ENCODE data around the gene DRC1. TPM values are rescaled to one million over a fixed set of nuclear protein-coding genes. Genes with fewer than 3 reads are reported as not detected.

Gene DRC1
- polyA plus RNA-seq, 1 of the 3 experiments (the other 2 are of a cell fraction): 0.18 TPM

DNA sequence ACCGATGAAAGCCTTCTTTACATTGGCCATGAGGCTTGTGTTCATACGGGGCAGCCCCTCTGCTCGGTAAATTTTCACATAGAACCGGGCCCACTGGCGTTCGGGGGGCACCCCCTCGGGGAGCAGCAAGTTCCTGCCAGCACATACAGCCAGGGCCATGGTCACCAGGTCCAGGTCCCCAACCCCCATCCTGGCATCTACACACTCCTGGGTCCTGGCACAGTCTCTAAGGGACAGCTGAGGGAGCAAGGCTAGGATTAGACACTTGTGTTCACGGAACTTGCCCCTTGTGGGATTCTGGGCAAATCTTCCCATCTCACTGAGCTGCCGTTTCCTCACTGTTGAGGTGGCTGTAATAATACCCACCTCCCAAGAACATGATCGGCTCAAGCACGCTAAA lies 81.8 kb downstream of the DRC1 start:
- WGBS (ENCODE audit: low lambda C conversion rate): 73% methylated on average over 8 of the region's 11 CpGs
- H3K9me2 ChIP-seq: no peaks in the 10 kb centered on the region
- no peak overlapping the region for H3K27ac ChIP-seq (ENCODE audit: low read depth in 2 of 2, low read length in 1 of 2)
- H3K4me3 ChIP-seq (ENCODE audit: low read depth in 2 of 2, low read length in 1 of 2): no peak overlapping the region
- no peak overlapping the region for H2AFZ ChIP-seq (ENCODE audit: low read depth)
- no peaks in the 10 kb centered on the region for H4K20me1 ChIP-seq (ENCODE audit: insufficient read depth)
- TF ChIP-seq, protein P1, sequence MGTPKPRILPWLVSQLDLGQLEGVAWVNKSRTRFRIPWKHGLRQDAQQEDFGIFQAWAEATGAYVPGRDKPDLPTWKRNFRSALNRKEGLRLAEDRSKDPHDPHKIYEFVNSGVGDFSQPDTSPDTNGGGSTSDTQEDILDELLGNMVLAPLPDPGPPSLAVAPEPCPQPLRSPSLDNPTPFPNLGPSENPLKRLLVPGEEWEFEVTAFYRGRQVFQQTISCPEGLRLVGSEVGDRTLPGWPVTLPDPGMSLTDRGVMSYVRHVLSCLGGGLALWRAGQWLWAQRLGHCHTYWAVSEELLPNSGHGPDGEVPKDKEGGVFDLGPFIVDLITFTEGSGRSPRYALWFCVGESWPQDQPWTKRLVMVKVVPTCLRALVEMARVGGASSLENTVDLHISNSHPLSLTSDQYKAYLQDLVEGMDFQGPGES (IDR thresholded peaks at IDR 0.05; ENCODE audit: low read depth, low read length): no peak
- TF ChIP-seq, protein P2, sequence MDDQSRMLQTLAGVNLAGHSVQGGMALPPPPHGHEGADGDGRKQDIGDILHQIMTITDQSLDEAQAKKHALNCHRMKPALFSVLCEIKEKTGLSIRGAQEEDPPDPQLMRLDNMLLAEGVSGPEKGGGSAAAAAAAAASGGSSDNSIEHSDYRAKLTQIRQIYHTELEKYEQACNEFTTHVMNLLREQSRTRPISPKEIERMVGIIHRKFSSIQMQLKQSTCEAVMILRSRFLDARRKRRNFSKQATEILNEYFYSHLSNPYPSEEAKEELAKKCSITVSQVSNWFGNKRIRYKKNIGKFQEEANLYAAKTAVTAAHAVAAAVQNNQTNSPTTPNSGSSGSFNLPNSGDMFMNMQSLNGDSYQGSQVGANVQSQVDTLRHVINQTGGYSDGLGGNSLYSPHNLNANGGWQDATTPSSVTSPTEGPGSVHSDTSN (IDR thresholded peaks at IDR 0.05): no peak
- no peak for TF ChIP-seq YY1 (IDR thresholded peaks at IDR 0.05; ENCODE audit: low read depth)
- TF ChIP-seq RXRA (IDR thresholded peaks at IDR 0.05; ENCODE audit: borderline replicate concordance, low read depth): no peak
- no peak for TF ChIP-seq GABPA (IDR thresholded peaks at IDR 0.05; ENCODE audit: low read depth)
- no peaks in the 10 kb centered on the region for H3F3A ChIP-seq (replicated peaks; ENCODE audit: insufficient read depth)
- no peaks in the 10 kb centered on the region for H3K4me1 ChIP-seq (ENCODE audit: control insufficient read depth in 1 of 2, insufficient read depth in 2 of 2, low read depth in 1 of 2, low read length in 1 of 2)
- H3K9ac ChIP-seq: no peak overlapping the region
- no peak for DNase-seq
- ChIA-PET POLR2A (interaction anchor here (0.9 kb wide), 1 partner anchor 36 kb away, joined by 3 read pairs; no protein-coding TSS in a partner anchor), CTCF (interaction anchor here (1.6 kb wide), 1 partner anchor 26 kb away, joined by 3 read pairs; no protein-coding TSS in a partner anchor)
- H3K4me2 ChIP-seq: no peak overlapping the region
- no peaks in the 10 kb centered on the region for H3K36me3 ChIP-seq (replicated peaks in 1 of 2; ENCODE audit: control insufficient read depth in 1 of 2, insufficient read depth in 2 of 2, low read length in 1 of 2)
- no peaks in the 10 kb centered on the region for H3K9me3 ChIP-seq
- no peaks in the 10 kb centered on the region for H3K79me2 ChIP-seq (ENCODE audit: insufficient read depth)
- H3K27me3 ChIP-seq (ENCODE audit: insufficient read depth): peaks cover 27% of the 10 kb centered on the region; the same call in 1 of the 2 replicates

DNA sequence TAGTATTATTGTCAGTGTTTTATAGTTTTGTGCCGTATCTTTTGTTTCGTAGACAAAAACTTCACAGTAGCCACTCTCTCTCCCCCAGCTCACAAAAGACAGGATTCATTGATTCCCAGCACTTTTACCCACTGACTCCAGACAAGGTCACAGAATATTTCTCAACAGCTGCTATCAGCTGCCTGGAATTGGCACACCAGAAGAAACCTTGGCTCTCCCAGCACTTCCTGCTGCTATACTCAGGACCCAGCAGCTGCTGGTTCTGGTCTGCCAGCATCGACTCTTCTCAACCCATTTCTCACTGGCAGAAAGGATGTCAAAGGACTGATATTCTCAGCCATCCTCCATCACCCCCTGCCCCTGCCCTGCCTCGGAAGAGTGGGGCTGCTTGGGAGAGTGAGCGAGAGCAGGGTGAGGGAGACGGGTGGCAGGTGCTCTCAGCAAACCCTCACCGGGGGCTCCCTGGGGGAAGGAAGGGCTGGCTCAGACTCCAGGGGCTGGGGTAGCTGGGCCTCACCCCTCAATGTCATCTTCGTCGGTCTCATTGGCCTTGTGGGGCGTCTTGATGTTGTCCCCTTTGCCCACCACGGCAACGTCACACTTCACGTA lies 82.3 kb downstream of the DRC1 start:
- POLR2A ChIA-PET: interaction anchor here (0.7 to 0.9 kb wide), 2 partner anchors 36 to 469 kb away, joined by 3 read pairs; no protein-coding TSS in a partner anchor
- peaks cover 27% of the 10 kb centered on the region; the same call in 1 of the 2 replicates for H3K27me3 ChIP-seq (ENCODE audit: insufficient read depth)
- no peaks in the 10 kb centered on the region for H3K9me2 ChIP-seq
- no peaks in the 10 kb centered on the region for H3K79me2 ChIP-seq (ENCODE audit: insufficient read depth)
- no peak overlapping the region for H3K4me2 ChIP-seq
- H3K9ac ChIP-seq: no peak overlapping the region
- no peak overlapping the region for H2AFZ ChIP-seq (ENCODE audit: low read depth)
- no peaks in the 10 kb centered on the region for H4K20me1 ChIP-seq (ENCODE audit: insufficient read depth)
- H3F3A ChIP-seq (replicated peaks; ENCODE audit: insufficient read depth): no peaks in the 10 kb centered on the region
- CTCF ChIA-PET: interaction anchor here (1.6 to 3.2 kb wide), 2 partner anchors 26 to 94 kb away, joined by 3 to 10 read pairs; no protein-coding TSS in a partner anchor
- no peaks in the 10 kb centered on the region for H3K36me3 ChIP-seq (replicated peaks in 1 of 2; ENCODE audit: control insufficient read depth in 1 of 2, insufficient read depth in 2 of 2, low read length in 1 of 2)
- 73% methylated on average over 7 of the region's 13 CpGs for WGBS (ENCODE audit: low lambda C conversion rate)
- no peak for DNase-seq
- no peaks in the 10 kb centered on the region for H3K4me1 ChIP-seq (ENCODE audit: control insufficient read depth in 1 of 2, insufficient read depth in 2 of 2, low read depth in 1 of 2, low read length in 1 of 2)
- H3K4me3 ChIP-seq (ENCODE audit: low read depth in 2 of 2, low read length in 1 of 2): no peak overlapping the region
- H3K9me3 ChIP-seq: no peaks in the 10 kb centered on the region
- H3K27ac ChIP-seq (ENCODE audit: low read depth in 2 of 2, low read length in 1 of 2): no peak overlapping the region
- TF ChIP-seq NFIC (IDR thresholded peaks at IDR 0.05; ENCODE audit: borderline replicate concordance) (no peak), MEF2A (IDR thresholded peaks at IDR 0.05; ENCODE audit: borderline replicate concordance, low read depth) (no peak), TCF12 (IDR thresholded peaks at IDR 0.05) (no peak), TAF1 (IDR thresholded peaks at IDR 0.05; ENCODE audit: borderline replicate concordance, low read depth, low read length) (no peak), POLR2AphosphoS5 (IDR thresholded peaks at IDR 0.05; ENCODE audit: low read depth, low read length) (no peak), CHD2 (IDR thresholded peaks at IDR 0.05; ENCODE audit: low read length, partially characterized antibody) (no peak), EP300 (IDR thresholded peaks at IDR 0.05; ENCODE audit: borderline replicate concordance in 1 of 2, low read depth in 1 of 2, low read length in 1 of 2) (no peak), NRF1 (IDR thresholded peaks at IDR 0.05; ENCODE audit: low read depth, low read length) (no peak), EZH2phosphoT487 (IDR thresholded peaks at IDR 0.05; ENCODE audit: borderline replicate concordance, low read depth) (no peak), RXRA (IDR thresholded peaks at IDR 0.05; ENCODE audit: borderline replicate concordance, low read depth) (no peak), FOSL2 (IDR thresholded peaks at IDR 0.05; ENCODE audit: borderline replicate concordance, low read depth) (no peak), RAD21 (IDR thresholded peaks at IDR 0.05; ENCODE audit: low read length) (no peak), FOXM1 (IDR thresholded peaks at IDR 0.05; ENCODE audit: low read depth) (no peak), RCOR1 (IDR thresholded peaks at IDR 0.05; ENCODE audit: low read length) (no peak)
- TF ChIP-seq, protein P3, sequence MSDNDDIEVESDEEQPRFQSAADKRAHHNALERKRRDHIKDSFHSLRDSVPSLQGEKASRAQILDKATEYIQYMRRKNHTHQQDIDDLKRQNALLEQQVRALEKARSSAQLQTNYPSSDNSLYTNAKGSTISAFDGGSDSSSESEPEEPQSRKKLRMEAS (IDR thresholded peaks at IDR 0.05; ENCODE audit: low read depth): no peak
- TF ChIP-seq, protein P1 (IDR thresholded peaks at IDR 0.05; ENCODE audit: low read depth, low read length): no peak
- TF ChIP-seq, protein P4, sequence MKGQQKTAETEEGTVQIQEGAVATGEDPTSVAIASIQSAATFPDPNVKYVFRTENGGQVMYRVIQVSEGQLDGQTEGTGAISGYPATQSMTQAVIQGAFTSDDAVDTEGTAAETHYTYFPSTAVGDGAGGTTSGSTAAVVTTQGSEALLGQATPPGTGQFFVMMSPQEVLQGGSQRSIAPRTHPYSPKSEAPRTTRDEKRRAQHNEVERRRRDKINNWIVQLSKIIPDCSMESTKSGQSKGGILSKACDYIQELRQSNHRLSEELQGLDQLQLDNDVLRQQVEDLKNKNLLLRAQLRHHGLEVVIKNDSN (IDR thresholded peaks at IDR 0.05; ENCODE audit: borderline replicate concordance, low read depth): no peak
- TF ChIP-seq, protein P5, sequence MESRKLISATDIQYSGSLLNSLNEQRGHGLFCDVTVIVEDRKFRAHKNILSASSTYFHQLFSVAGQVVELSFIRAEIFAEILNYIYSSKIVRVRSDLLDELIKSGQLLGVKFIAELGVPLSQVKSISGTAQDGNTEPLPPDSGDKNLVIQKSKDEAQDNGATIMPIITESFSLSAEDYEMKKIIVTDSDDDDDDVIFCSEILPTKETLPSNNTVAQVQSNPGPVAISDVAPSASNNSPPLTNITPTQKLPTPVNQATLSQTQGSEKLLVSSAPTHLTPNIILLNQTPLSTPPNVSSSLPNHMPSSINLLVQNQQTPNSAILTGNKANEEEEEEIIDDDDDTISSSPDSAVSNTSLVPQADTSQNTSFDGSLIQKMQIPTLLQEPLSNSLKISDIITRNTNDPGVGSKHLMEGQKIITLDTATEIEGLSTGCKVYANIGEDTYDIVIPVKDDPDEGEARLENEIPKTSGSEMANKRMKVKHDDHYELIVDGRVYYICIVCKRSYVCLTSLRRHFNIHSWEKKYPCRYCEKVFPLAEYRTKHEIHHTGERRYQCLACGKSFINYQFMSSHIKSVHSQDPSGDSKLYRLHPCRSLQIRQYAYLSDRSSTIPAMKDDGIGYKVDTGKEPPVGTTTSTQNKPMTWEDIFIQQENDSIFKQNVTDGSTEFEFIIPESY (IDR thresholded peaks at IDR 0.05; ENCODE audit: borderline replicate concordance, low read depth): no peak

Measured in SK-N-SH (cell line).